GM18861 (cell line): ENCODE measurements around the gene UBQLN1.
"Not testable (repeated sequence)": the region's sequence is repeated elsewhere in the genome, so short reads cannot be mapped to it uniquely, and the experiment has no call there.

ENCODE experiments used
- ATAC-seq: cut with Tn5 transposase; IDR thresholded peaks from one replicate; pipeline ENCODE4 v1.9.1; 2021; ENCODE audit not compliant: unreplicated experiment

The UBQLN1 gene

GRCh38 chr9:83707768-83708514, at the start of gene UBQLN1:
Gene UBQLN1, minus strand, starts transcription at chr9:83707958. Its CDS starts 279 bp downstream, at chr9:83707679.
- peak; percentile 63 for ATAC-seq

- ATAC-seq = peak; percentile 81
These were observed 46.7 kb upstream of the UBQLN1 start for GRCh38 chr9:83754383-83754977.

GRCh38 chr9:83749706-83750105, 41.9 kb upstream of the UBQLN1 start:
- no peak for ATAC-seq

GRCh38 chr9:83744206-83744605, 36.4 kb upstream of the UBQLN1 start:
- ATAC-seq = no peak

GRCh38 chr9:83733739-83734138, 26.0 kb upstream of the UBQLN1 start:
- no peak for ATAC-seq

- ATAC-seq = not testable (repeated sequence)
These were observed 21.0 kb upstream of the UBQLN1 start for GRCh38 chr9:83728591-83729368.

GRCh38 chr9:83724436-83724835, 16.7 kb upstream of the UBQLN1 start:
- ATAC-seq = no peak

- ATAC-seq = no peak
These were observed 15.2 kb upstream of the UBQLN1 start for GRCh38 chr9:83722726-83723495.

GRCh38 chr9:83721509-83721908, 13.8 kb upstream of the UBQLN1 start:
- ATAC-seq = no peak

- no peak for ATAC-seq
These were observed 8.0 kb upstream of the UBQLN1 start for GRCh38 chr9:83715794-83716193.

- no peak for ATAC-seq
These were observed 7.5 kb upstream of the UBQLN1 start for GRCh38 chr9:83715221-83715620.

- no peak for ATAC-seq
These were observed 6.6 kb upstream of the UBQLN1 start for GRCh38 chr9:83714329-83714728.

- ATAC-seq = peak; percentile 60
These were observed 879 bp upstream of the UBQLN1 start for GRCh38 chr9:83708515-83709158.

- peak; percentile 29 for ATAC-seq
These were observed 315 bp downstream of the UBQLN1 start for GRCh38 chr9:83707518-83707767.

GRCh38 chr9:83706676-83707517, 861 bp downstream of the UBQLN1 start:
- peak; percentile 3 for ATAC-seq

- ATAC-seq = not testable (repeated sequence)
These were observed 2.5 kb downstream of the UBQLN1 start for GRCh38 chr9:83705219-83705651.

GRCh38 chr9:83701769-83702168, 6.0 kb downstream of the UBQLN1 start:
- no peak for ATAC-seq

GRCh38 chr9:83701286-83701685, 6.5 kb downstream of the UBQLN1 start:
- no peak for ATAC-seq

- no peak for ATAC-seq
These were observed 8.1 kb downstream of the UBQLN1 start for GRCh38 chr9:83699615-83700014.
